ENCODE data around the gene SZT2.
"Not testable (repeated sequence)": the region's sequence is repeated elsewhere in the genome, so short reads cannot be mapped to it uniquely, and the experiment has no call there.

SZT2 gene

GRCh38 chr1:43388613-43389012, 1.1 kb upstream of the SZT2 start:
- DNase-seq (ENCODE audit: low spot score) = no peak

GRCh38 chr1:43392702-43393101, 3.0 kb downstream of the SZT2 start:
- DNase-seq (ENCODE audit: low spot score) = no peak

GRCh38 chr1:43395523-43395922, 5.8 kb downstream of the SZT2 start:
- no peak for DNase-seq (ENCODE audit: low spot score)

GRCh38 chr1:43396059-43396458, 6.4 kb downstream of the SZT2 start:
- DNase-seq (ENCODE audit: low spot score) = no peak

GRCh38 chr1:43398227-43398626, 8.5 kb downstream of the SZT2 start:
- DNase-seq (ENCODE audit: low spot score) = no peak

GRCh38 chr1:43400441-43400840, 10.7 kb downstream of the SZT2 start:
- DNase-seq (ENCODE audit: low spot score) = not testable (repeated sequence)

GRCh38 chr1:43402089-43402865, 12.6 kb downstream of the SZT2 start:
- no peak for DNase-seq (ENCODE audit: low spot score)

- DNase-seq (ENCODE audit: low spot score) = no peak
Observed at GRCh38 chr1:43404353-43404752, 14.7 kb downstream of the SZT2 start.

GRCh38 chr1:43405219-43405875, 15.6 kb downstream of the SZT2 start:
- no peak for DNase-seq (ENCODE audit: low spot score)

- DNase-seq (ENCODE audit: low spot score) = no peak
Observed at GRCh38 chr1:43405876-43406234, 16.2 kb downstream of the SZT2 start.

- no peak for DNase-seq (ENCODE audit: low spot score)
Observed at GRCh38 chr1:43410571-43410970, 20.9 kb downstream of the SZT2 start.

- DNase-seq (ENCODE audit: low spot score) = not testable (repeated sequence)
Observed at GRCh38 chr1:43413426-43413825, 23.7 kb downstream of the SZT2 start.

- peak; percentile 36 for DNase-seq (ENCODE audit: low spot score)
Observed at GRCh38 chr1:43414634-43415223, 25.0 kb downstream of the SZT2 start.

GRCh38 chr1:43415901-43416300, 26.2 kb downstream of the SZT2 start:
- no peak for DNase-seq (ENCODE audit: low spot score)

- no peak for DNase-seq (ENCODE audit: low spot score)
Observed at GRCh38 chr1:43418858-43419257, 29.2 kb downstream of the SZT2 start.

- no peak for DNase-seq (ENCODE audit: low spot score)
Observed at GRCh38 chr1:43419627-43420425, 30.1 kb downstream of the SZT2 start.

GRCh38 chr1:43420874-43421273, 31.2 kb downstream of the SZT2 start:
- no peak for DNase-seq (ENCODE audit: low spot score)

- DNase-seq (ENCODE audit: low spot score) = no peak
Observed at GRCh38 chr1:43421396-43421795, 31.7 kb downstream of the SZT2 start.

GRCh38 chr1:43421976-43422750, 32.5 kb downstream of the SZT2 start:
- no peak for DNase-seq (ENCODE audit: low spot score)

- DNase-seq (ENCODE audit: low spot score) = no peak
Observed at GRCh38 chr1:43422995-43423671, 33.4 kb downstream of the SZT2 start.

Measured in HuH-7.5 (cell line).